HG02938 (cell line): ENCODE data around the gene ZNF292.
"Not testable (repeated sequence)": the region's sequence is repeated elsewhere in the genome, so short reads cannot be mapped to it uniquely, and the experiment has no call there.

Source experiments
- ATAC-seq: cut with Tn5 transposase; IDR thresholded peaks from one replicate; pipeline ENCODE4 v1.9.1; 2021; ENCODE audit warnings: mild to moderate bottlenecking, moderate library complexity; ENCODE audit not compliant: unreplicated experiment

Gene ZNF292

DNA sequence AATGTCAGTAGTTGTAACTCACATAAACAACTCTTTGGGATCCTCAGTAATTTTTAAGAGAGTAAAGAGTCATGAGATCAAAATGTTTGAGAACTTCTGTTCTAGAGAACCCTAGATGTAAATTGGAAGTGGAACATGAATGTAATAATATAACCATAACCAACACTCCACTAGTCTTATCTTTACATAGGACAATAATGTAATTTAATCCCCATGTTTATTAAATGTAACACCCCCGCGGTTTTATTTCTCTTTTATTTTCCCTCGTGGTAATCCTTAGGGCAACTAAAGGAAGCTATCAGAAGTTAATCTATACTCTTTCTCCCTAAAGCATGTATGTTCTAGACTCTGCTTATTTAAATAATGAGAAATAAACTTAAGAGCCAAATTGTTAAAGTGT lies 54.4 kb downstream of the ZNF292 start:
- ATAC-seq: no peak

DNA sequence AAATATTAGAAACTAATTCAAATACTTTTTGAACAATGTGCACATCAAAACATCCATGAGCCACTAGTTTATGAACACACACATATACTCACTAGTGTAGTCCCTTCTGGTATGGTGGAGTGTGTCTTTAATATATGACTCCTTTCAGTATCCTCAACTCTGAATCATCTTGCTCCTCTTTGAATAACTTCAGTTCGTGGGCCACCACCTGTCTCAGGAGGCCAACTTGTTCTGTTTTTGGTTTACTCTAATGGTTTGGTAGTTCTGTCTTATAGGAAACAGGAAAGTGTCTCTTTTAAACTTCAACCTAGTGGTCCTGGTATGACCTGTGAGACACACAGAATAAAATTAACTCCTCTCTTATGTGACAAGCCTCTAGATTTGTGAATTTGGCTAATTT lies 55.6 kb downstream of the ZNF292 start:
- ATAC-seq: peak; percentile 98

DNA sequence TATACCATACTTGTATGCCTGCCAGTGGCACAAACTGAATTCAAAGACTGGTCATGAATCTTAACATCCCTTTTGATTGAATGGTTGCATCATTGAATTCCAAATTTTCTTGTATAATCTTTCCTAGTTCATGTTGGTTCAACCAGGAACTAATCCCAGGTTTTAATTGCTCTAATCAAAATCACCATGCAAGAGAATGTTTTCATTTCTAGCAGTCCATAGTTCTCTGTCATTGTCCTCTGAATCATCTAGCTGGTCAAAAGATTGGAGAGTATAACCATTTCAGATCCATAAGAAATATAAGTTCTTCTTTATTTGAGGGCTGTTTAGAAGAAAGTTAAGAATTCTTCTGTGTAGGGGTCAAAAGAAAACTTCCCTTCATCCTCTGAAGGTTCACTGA lies 57.2 kb downstream of the ZNF292 start:
- ATAC-seq: no peak

GRCh38 chr6:87213364-87213763 lies 58.0 kb downstream of the ZNF292 start:
- no peak for ATAC-seq

- no peak for ATAC-seq
Measured at GRCh38 chr6:87214831-87215230, 59.5 kb downstream of the ZNF292 start.

DNA sequence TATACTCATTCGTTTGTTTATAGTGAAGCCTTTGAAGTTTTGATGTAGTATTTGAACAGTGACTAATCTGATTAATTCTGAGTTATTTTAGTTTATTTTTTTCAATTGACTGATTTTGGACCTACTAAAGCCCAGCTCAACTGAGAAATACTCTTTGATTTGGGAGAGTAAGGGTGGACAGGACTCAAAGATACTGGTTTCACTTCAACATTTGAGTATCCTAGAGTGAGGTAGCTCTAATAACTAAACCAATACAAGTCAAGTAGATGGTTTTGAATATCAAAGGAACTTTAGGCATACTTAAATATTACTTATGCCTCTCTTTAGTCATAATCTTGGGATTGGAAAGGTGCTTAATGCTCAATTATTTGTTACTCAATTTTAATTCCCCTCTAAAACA lies 65.6 kb downstream of the ZNF292 start:
- ATAC-seq: peak; percentile 58

DNA sequence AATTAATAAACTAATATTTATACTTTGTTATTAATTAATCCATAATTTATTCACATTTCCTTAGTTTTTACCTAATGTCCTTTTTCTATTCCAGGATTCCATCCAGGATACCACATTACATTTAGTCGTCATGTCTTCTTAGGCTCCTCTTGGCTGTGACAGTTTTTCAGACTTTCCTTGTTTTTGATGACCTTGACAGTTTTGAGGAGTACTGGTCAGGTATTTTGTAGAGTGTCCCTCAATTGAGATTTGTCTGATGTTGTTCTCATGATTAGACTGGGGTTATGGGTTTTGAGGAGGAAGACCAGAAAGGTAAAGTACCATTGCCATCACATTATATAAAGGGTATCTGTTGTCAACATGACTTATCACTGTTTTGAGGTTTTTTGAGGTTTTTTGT lies 67.3 kb downstream of the ZNF292 start:
- ATAC-seq: no peak

DNA sequence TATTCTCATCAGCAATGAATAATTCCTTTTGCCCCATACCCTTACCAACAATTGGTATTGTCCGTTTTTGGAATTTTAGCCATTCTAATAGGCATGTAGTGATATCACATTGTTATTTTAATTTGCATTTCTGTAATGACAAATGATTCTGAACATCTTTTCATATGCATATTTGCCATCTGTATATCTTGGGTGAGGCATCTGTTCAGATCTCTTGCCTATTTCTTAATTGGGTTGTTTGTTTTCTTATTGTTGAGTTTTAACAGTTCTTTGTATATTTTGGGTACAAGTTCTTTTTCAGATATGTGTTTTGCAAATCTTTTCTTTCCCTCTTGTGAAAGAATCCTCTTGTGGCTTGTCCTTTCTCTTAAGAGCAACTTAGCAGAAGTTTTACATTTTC lies 69.6 kb downstream of the ZNF292 start:
- ATAC-seq: no peak

- no peak for ATAC-seq
Measured at GRCh38 chr6:87225511-87225910, 70.1 kb downstream of the ZNF292 start.

DNA sequence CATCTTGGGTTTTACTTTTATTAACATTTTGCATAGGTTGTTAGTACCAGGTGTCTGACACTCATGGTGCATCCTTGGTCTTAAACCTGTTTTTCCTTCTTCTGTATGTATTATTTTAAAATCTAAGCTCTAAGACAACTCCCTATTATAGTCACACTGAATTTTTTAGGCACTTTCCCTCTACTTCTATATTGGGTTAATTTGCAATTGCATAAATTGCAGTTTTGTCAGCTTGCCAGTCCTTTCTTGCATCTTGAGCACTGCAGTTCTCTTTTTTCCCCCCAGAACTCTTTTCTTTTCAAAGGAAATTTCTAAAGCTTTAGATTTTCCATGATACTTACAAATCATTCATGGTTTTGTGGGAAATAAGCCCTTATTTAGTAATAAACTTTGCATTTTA lies 70.6 kb downstream of the ZNF292 start:
- no peak for ATAC-seq

DNA sequence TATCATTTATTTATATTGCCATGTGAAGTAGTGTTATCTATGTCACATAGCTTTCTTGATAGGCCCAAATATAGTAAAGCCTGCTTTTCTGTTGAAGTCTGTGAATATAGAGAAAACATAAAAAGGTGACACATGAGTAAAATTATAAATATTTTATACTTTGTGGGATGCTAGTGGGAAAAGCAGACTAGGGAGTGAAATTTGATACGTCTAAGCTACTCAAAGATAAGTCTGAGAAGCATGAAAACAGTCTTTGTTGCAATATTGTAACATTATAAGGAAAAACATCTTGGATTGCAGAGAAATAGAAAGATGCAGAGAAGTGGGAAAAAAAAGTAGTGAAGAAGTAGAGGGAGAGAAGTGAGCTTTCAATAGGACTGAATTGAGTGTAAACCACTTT lies 75.4 kb downstream of the ZNF292 start:
- ATAC-seq: no peak

DNA sequence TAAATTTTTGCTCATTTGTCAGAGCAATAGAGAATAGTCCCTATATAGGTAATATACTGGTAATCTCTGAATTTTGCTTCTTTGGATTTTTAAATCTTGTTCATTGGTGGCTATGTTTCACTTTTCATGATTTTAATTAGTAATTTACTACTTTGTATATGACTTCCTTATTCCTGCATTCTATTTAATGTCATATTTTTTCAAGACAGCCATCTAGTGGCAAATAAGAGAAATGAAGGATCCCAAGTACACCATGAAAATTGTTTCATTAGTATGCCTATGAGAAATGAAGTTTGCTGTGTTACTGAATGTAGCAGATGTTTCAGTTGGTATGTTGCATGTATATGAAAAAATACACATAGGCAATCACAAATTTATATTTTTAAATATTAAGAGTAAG lies 82.4 kb downstream of the ZNF292 start:
- ATAC-seq: no peak

DNA sequence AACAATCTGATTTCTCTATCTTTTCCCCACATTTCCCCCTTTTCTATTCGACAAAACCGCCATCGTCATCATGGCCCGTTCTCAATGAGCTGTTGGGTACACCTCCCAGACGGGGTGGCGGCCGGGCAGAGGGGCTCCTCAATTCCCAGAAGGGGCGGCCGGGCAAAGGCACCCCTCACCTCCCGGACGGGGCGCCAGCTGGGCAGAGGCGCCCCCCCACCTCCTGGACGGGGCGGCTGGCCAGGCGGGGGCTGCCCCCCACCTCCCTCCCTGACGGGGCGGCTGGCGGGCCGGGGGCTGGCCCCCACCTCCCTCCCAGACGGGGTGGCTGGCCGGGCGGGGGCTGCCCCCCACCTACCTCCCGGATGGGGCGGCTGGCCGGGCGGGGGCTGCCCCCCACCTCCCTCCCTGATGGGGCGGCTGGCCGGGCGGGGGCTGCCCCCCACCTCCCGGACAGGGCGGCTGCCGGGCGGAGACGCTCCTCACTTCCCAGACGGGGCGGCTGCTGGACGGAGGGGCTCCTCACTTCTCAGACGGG lies 83.8 kb downstream of the ZNF292 start:
- not testable (repeated sequence) for ATAC-seq

DNA sequence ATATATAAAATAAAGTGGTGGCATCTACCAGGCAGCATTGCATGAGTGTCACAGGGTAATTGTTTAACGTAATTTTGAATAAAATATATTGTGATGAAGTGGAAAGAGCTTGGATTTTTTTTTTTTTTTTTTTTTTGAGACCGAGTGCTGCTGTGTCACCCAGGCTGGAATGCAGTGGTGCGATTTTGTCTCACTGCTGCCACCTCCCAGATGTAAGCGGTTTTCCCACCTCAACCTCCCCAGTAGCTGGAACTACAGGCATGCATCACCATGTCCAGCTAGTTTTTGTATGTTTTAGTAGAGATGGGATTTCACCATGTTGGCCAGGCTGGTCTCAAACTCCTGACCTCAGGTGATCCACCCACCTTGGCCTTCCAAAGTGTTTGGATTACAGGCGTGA lies 85.9 kb downstream of the ZNF292 start:
- no peak for ATAC-seq

GRCh38 chr6:87242311-87242710 lies 86.9 kb downstream of the ZNF292 start:
- no peak for ATAC-seq

DNA sequence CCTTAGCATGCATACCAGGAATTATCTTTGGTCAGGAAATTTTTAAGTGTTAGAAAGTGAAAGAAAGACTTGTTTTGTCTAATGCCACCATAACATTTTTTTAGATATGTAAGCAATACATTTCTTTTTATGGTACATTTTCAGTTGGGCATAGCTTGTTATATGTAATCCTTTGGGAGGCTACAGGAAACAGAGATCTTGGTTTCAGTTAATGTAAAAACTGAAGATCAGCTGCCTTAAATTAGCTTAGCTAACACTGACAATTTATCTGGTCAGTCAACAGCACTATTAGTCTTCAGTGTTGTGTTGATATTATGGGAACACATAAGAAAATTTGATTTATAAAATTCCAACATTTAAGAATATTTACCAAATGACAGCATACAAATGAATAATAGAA lies 88.4 kb downstream of the ZNF292 start:
- ATAC-seq: no peak

DNA sequence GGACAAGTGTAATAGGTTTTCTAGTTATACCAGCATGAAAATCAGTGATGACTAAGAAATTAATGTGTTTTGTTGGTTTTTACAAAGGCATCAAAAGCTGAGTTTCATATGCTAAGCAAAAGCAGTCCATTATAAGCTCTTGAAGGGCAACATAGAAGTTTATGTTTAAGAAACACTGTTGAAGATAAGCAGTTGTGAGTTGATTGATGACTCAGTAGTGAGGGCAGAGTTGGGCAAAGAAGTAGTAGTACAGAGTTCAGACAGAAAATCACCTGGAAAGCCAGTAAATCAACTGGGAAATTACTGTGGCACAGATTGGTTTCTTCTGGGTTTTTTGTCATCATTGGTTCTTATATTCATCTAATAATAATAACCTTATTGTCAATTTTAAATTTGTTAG lies 89.0 kb downstream of the ZNF292 start:
- no peak for ATAC-seq

- ATAC-seq: no peak
Measured at GRCh38 chr6:87250019-87250418, 94.7 kb downstream of the ZNF292 start.

GRCh38 chr6:87251225-87251624 lies 95.9 kb downstream of the ZNF292 start:
- no peak for ATAC-seq

DNA sequence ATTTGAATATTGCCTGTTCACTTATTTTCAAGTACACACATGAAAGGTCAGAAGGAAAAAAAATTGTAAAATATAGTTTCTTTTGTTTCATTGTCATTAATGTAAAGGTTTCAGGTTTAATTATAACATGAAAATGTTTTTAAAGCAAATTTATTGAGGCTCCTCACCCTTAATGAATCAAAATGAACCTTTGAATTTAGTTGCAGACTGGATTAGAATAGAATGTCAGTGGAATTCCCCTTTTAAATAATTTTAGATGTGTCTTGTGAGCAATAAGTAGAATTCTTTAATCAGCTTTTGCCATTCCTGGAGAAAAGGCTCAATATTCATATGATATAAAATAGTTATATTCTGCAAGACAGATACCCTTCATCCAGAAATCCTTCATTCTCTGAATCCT lies 96.4 kb downstream of the ZNF292 start:
- ATAC-seq: no peak

- no peak for ATAC-seq
Measured at GRCh38 chr6:87257046-87257445, 101.7 kb downstream of the ZNF292 start.

- no peak for ATAC-seq
Measured at GRCh38 chr6:87257565-87257964, 102.2 kb downstream of the ZNF292 start.

- no peak for ATAC-seq
Measured at GRCh38 chr6:87257975-87258374, 102.6 kb downstream of the ZNF292 start.

DNA sequence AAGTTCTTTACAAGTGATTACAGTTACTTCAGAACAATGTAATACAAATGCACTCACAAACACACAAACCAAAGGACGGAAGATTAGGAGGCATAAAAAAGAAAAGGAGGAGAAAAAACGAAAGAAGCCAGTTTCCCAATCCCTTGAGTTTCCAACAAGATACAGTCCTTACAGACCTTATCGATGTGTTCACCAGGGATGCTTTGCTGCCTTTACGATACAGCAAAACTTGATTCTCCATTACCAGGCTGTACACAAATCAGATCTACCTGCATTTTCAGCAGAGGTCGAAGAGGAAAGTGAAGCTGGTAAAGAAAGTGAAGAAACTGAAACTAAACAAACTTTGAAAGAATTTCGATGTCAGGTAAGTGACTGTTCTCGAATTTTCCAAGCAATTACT lies 104.4 kb downstream of the ZNF292 start:
- no peak for ATAC-seq
